ENCODE measurements around the gene MCOLN2.

DNA sequence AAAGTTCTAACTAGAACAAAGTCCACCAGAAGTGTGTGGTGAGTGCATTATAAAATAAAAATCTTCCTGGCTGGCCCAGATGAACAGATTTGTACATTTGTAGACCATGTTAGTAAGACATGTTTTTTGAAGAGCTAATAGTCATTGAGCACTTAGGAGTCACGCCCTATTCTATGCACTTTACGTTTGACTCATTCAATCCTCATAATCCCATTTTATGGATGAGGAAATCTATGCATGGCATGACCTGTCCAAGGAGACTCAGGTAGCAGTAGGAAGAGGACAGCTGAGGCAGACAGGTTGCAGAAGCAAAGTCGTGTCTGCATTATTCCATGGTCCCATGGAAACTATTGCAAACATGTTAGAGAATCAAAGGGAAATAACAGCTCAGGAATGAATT lies 73.6 kb downstream of the MCOLN2 start:
- no peak for TF ChIP-seq FOXK2 (IDR thresholded peaks at IDR 0.05)
- TF ChIP-seq TCF7L2 (IDR thresholded peaks at IDR 0.05; ENCODE audit: low read depth, low read length): no peak
- TF ChIP-seq CHD2 (IDR thresholded peaks at IDR 0.05; ENCODE audit: low read depth, low read length): no peak
- TF ChIP-seq, protein P1, sequence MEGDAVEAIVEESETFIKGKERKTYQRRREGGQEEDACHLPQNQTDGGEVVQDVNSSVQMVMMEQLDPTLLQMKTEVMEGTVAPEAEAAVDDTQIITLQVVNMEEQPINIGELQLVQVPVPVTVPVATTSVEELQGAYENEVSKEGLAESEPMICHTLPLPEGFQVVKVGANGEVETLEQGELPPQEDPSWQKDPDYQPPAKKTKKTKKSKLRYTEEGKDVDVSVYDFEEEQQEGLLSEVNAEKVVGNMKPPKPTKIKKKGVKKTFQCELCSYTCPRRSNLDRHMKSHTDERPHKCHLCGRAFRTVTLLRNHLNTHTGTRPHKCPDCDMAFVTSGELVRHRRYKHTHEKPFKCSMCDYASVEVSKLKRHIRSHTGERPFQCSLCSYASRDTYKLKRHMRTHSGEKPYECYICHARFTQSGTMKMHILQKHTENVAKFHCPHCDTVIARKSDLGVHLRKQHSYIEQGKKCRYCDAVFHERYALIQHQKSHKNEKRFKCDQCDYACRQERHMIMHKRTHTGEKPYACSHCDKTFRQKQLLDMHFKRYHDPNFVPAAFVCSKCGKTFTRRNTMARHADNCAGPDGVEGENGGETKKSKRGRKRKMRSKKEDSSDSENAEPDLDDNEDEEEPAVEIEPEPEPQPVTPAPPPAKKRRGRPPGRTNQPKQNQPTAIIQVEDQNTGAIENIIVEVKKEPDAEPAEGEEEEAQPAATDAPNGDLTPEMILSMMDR (CRISPR knock-in tag; IDR thresholded peaks at IDR 0.05): no peak
- no peak for TF ChIP-seq ZNF678 (CRISPR knock-in tag; IDR thresholded peaks at IDR 0.05)
- TF ChIP-seq PHF8 (CRISPR knock-in tag; IDR thresholded peaks at IDR 0.05): no peak
- no peak for TF ChIP-seq ZNF747 (CRISPR knock-in tag; IDR thresholded peaks at IDR 0.05; ENCODE audit: borderline replicate concordance)
- TF ChIP-seq ETV6 (CRISPR knock-in tag; conservative IDR thresholded peaks at IDR 0.05): no peak
- TF ChIP-seq, protein P2, sequence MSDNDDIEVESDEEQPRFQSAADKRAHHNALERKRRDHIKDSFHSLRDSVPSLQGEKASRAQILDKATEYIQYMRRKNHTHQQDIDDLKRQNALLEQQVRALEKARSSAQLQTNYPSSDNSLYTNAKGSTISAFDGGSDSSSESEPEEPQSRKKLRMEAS (IDR thresholded peaks at IDR 0.05): no peak
- no peak for TF ChIP-seq GTF2F1 (IDR thresholded peaks at IDR 0.05; ENCODE audit: low read length)
- TF ChIP-seq ZMAT3 (CRISPR knock-in tag; conservative IDR thresholded peaks at IDR 0.05): no peak
- no peak for TF ChIP-seq POLR2A (IDR thresholded peaks at IDR 0.05; ENCODE audit: insufficient read depth in 1 of 2, low read depth in 2 of 2, low read length in 2 of 2)
- TF ChIP-seq NR1H2 (CRISPR knock-in tag; IDR thresholded peaks at IDR 0.05; ENCODE audit: borderline replicate concordance, low read depth): no peak
- TF ChIP-seq ATF7 (IDR thresholded peaks at IDR 0.05): no peak
- no peak for TF ChIP-seq ATF7 (CRISPR knock-in tag; IDR thresholded peaks at IDR 0.05)

All from HepG2 (cell line).